GM19438 (cell line): ENCODE results near the gene SFTA2.

Experiments used
- ATAC-seq: cut with Tn5 transposase; IDR thresholded peaks from one replicate; pipeline ENCODE4 v1.9.1; 2021; ENCODE audit warnings: low read depth; ENCODE audit not compliant: unreplicated experiment

SFTA2 gene

GRCh38 chr6:30891816-30892538 lies 40.0 kb downstream of the SFTA2 start:
- ATAC-seq = no peak

DNA sequence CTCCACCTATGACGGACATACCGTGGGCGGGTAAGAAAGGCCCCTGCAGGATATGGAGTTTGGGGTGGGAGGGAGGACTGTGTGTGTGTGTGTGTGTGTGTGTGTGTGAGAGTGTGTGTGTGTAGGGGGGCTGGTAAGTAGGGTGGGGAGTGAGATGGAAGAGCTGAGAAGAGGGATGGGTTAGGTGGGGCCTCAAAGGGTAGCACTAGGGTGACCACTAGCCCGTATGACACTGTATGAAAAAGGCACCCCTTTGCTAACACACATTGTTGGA lies 40.6 kb downstream of the SFTA2 start:
- no peak for ATAC-seq

DNA sequence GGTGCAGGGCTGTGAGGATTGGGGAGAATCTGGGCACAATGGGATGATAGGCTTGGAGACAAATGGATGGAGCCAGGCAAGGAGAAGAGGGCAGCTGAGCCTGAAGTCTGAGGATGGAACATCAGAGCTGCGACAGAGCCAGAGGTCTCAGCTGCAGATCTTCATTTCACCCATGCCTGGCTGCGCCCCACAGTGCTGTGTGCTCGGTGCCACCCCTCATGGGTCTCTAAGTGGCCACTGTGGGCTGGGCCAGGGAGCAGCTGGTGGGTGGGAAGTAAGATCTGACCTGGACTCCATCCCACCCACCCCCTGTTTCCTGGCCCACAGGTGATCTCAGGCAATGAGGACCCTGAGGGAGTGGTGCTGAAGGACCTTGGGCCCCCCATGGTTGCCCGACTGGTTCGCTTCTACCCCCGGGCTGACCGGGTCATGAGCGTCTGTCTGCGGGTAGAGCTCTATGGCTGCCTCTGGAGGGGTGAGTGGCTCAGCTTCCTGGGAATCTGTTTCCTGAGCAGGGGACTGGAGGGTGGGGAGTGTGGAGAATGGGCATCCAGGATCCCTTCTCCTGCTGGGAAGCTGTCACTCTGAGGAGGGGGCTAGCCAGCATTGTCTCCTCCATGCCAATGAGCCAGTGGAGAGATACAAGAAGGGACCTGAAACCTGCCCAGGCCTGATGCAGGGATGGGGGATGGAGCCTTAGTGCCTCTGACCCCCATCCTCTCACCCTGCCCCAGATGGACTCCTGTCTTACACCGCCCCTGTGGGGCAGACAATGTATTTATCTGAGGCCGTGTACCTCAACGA lies 41.1 kb downstream of the SFTA2 start:
- ATAC-seq = no peak

DNA sequence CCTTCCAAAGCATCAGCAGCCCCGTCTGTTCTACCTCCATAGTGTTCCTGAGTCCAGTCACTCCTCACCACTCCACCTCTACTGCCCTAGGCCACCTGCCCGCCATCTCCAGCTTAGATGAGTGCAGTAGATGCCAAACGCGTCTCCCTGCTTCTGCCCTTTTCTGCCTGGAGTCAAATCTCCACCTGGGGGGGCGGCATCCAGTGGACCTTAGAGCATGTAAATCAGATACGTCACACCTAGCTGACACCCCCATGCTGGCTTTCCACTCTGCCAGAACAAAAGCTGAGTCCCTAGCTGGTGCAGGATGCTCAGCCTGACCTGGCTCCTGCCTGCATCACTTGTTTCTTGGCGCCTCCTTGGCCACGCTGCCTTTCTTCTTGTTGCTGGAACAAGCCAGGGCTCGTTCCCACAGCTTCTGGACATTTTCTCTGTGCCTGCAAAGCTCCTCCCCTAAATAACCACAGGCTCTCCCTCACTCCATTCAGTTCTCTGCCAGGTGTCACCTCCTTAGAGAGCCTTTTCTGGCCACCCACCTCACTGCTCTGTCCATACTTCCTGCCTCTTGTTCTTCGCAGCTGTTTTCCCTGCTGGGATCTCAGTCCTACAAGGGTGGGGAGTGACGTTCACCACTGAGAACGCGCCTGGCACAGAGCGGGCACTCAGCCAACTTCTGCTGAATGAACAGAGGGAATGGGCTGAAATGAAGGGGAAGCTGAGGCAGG lies 41.9 kb downstream of the SFTA2 start:
- no peak for ATAC-seq

DNA sequence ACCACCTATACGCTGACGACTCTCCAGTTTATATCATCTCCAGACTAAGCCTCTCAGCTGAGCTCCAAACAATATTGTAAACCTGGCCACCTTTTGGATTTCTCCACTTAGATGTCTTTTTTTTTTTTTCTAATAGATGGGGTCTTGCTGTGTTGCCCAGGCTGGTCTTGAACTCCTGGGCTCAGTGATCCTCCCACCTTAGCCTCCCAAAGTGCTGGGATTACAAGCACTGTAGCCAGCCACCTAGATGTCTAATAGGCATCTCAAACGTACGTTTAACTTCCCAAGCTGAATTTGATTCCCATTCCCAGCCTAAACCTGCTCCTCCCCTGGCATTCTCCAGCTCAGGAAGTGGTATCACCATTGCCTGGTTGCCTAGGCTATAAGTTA lies 42.5 kb downstream of the SFTA2 start:
- no peak for ATAC-seq

- ATAC-seq = no peak
These were observed 43.0 kb downstream of the SFTA2 start for GRCh38 chr6:30888816-30889495.

DNA sequence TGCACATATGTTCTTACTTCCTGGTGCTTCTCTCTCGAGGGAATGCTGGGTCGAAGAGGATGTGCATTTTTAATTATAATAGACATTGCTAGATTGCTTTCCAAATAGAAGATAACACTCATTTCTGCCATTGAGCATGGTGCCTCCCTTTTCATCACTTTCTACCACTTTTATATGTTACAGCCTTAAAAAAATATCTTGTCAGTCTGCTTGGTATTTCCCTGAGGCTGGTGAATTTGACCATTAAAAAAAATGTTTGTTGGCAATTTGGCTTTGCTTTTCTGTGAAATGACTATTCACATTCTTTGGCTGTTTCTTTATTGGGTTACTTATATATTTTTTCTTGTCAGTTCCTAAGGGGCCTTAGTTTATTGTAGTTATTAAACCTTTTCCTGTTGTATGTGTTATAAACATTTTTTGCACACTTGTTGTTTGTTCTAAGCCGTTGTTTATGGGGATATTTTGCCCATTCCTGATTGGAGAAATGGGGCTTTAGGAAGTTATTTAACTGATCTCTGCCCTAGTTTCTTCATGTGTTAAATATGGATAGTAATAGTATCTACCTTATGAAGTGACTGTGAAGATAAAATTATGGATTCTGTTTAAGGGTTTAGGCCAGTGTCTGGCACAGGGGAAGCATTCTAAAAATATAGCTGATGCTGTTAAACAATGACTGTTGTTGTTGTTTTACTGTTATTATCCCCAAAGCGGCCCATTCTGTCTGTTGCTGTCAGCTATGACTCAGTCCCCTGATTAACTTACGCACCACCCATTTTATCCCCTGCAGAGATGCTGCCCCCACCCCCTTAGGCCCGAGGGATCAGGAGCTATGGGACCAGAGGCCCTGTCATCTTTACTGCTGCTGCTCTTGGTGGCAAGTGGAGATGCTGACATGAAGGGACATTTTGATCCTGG lies 43.8 kb downstream of the SFTA2 start:
- ATAC-seq = no peak

DNA sequence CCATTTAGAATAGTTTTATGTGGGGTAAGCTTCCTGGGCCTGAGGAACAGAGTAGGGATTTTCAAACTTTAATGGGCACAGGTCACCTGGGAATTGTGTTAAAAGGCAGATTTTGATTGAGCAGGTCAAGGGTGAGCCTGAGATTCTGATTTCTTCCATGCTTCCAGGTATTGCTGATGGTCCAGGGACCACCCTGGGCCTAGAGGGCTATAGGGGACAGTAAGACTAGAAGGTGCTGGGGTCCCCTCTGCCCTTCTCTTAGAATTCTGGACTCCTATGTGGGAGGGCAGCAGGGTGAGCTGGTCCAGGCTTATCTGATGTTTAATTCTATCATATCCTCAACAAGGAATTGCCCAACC lies 45.1 kb downstream of the SFTA2 start:
- no peak for ATAC-seq

DNA sequence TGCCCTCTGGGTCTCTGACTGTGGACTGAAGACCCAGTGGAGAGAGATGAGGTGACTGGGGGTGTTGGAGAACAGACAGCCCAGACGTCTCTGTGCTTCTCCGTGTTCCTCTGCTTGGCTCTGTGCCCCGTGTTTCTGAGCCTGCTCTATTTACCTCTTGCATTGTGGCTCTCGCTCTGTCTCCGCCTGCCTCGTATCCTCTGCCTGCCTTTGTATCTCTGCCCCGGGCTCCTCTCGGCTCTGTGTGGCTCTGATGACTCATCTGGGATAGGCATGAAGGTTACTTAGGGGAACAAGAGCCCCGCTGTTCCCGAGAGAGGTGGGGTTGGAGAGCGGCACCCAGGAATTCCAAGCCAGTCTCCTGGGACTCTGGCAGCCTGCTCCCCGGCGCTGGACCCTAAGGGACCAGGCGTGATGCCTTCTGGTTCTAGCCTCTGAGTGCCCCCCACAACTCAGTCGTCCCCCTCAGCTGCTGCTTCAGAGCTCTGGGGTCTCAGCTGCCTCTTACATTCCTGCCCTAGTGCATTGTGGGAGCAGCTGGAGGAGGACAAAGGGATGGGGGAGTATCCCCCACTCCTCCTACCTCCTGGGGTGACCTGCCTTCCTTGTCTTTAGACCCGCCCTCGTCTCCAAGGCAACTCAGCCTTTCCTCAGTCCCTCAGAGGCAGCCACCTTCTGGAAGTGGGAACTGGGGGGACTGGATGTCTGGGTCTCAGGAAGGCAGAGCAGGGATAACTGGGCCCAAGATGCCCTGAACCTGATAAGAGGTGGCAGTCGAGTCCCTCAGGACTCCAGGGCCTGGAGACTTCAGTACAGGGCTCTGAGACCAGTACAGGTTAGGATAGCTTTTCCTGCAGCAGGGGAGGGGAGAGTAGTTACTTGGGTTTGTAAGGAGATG lies 45.7 kb downstream of the SFTA2 start:
- ATAC-seq = no peak

DNA sequence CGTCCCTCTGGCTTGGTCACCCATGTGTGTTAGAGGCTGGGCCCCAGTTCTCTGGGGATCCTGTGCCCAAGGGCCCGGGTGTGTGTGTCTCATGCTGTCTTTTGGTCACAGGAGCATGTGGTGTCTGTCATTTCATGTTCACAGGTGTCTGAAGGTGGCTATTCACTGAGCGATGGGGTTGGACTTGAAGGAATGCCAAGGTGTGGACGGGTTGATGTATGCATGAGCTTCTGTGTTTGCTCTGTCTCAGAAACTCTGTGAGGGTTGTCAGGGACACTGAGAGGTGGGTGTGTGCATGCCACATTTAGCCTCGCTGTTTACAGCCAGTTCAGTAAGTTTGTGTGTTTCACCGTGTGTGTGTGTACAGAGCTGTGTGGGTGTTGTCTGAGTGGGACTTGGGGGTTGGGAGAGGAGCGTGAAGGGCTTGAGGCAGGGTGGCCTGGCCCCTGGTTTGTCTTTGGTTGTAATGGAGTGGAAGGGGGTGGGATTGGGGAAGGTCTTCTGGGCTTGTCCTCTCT lies 46.4 kb downstream of the SFTA2 start:
- no peak for ATAC-seq

GRCh38 chr6:30884521-30885480 lies 47.2 kb downstream of the SFTA2 start:
- ATAC-seq = no peak

DNA sequence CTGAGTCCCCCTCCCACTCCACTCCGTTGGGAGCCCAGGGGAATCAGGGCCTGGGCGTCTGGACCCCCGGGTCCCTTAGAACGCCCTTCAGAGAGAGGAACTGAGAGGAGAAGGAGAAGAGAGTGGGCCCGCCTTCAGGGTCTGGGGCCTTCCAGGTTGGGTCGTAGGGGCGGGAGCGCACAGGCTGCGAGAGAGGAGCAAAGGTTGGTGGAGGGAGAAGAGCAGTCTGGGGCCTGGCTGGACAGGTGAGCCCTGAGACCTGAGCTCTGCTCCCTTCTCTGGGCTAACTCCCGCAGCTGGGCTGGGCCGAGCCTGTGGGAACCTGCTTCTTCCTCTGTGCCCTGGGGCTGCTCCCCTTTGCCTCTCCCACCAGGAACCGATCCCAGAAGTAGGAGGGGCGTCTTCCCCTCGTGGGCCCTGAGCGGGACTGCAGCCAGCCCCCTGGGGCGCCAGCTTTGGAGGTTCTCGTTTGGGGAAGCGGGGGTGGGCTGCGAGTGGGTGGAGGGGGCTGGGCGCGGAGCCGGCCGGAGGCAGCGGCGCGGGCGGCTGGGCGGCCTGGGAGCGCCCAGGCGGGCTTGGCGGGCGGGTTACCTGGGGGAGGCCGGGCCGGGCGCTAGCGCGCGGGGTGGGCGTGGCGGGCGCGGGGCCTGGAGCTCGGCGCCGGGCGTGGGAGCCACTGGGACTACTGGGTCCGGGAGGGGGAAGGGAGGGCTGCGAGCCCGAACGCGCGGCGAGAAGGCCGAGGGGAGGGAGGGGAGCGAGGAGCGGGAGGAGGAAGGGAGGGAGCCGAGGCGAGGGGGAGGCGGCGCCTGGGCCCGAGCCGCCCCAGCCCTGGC lies 48.1 kb downstream of the SFTA2 start, which contains the start of gene DDR1:
TSS of gene DDR1 (plus strand) at position 835 of the 836 bp plus-strand sequence. CDS start 4,211 bp downstream, outside the sequence.
- ATAC-seq = no peak

GRCh38 chr6:30882759-30883684 lies 48.9 kb downstream of the SFTA2 start:
- no peak for ATAC-seq

- no peak for ATAC-seq
These were observed 49.7 kb downstream of the SFTA2 start for GRCh38 chr6:30882204-30882758.

DNA sequence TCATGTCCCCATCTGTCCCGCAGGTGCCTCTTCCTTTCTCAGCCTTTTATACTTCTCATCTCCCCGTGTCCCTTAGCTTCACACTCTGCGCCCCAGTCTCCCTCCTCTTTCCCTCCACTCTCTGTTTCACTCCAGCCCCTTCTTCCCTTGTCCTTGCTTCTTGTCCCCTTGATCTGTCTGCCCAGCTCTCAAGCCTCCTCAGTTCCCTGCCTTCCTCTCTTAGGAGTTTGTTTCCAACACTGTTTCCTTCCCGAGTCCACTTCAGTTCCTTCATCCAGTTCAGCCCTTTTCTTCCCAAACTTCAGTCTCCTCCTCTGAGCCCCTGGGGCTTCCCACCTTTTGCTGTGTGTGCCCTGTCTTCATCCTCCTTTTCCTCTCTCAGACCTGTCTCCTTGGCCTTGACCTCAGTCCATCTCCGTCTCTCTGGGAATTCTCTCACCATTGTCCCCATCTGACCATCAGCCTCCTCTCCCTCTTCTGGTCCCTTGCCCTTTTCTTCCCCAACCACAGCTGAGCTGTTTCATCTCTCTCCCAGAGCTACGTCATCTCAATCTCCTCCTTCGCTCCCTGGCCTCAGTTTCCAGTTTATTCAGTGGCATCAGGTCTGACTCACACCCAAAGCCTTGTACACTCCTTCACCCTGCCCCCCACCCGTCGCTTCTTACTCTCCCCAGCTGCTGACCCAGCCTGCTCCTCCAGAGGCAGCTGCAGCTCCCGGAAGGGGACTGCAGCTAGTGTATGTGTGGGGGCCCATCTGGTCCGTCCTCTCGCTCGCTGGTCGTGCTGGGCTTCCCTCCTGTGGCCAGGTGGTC lies 50.4 kb downstream of the SFTA2 start:
- ATAC-seq = no peak
